Panc1 (cell line): ENCODE data around the gene CDKL1.

ENCODE experiments used
- TCF7L2 ChIP-seq: IDR thresholded peaks from 2 replicates; pipeline ENCODE4 v1.6.1; 2011; ENCODE audit warnings: mild to moderate bottlenecking, low read depth, low read length, inconsistent platforms
- TF ChIP-seq, protein P1 (sequence below): fragments of 450-650 bp; IDR thresholded peaks from 2 replicates; pipeline ENCODE4 v1.5.1; 2017; ENCODE audit warnings: mild to moderate bottlenecking

DNA sequence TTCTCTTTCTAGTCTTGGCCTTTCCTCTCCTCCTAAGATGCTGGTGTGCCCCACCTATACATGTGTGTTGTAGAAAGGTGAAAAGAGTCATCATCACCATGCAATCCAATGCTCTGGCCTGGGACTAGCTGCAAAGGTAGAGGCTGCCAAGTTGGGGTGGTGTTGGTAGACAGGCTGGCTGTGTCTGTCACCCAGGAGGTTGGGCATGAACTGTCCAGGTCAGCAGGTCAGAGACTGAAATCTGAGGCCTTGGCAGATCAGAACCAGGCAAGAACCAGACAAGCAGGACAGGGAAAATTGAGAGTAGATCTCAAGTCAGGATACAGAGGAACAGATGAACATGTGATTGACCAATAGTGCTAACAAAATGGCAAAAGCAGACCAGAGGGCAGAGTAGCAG, 110.8 kb downstream of the CDKL1 start:
- TF ChIP-seq, protein P1, sequence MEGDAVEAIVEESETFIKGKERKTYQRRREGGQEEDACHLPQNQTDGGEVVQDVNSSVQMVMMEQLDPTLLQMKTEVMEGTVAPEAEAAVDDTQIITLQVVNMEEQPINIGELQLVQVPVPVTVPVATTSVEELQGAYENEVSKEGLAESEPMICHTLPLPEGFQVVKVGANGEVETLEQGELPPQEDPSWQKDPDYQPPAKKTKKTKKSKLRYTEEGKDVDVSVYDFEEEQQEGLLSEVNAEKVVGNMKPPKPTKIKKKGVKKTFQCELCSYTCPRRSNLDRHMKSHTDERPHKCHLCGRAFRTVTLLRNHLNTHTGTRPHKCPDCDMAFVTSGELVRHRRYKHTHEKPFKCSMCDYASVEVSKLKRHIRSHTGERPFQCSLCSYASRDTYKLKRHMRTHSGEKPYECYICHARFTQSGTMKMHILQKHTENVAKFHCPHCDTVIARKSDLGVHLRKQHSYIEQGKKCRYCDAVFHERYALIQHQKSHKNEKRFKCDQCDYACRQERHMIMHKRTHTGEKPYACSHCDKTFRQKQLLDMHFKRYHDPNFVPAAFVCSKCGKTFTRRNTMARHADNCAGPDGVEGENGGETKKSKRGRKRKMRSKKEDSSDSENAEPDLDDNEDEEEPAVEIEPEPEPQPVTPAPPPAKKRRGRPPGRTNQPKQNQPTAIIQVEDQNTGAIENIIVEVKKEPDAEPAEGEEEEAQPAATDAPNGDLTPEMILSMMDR, result no peak
- TF ChIP-seq TCF7L2, result no peak
